HepG2 (cell line): ENCODE results near the gene KRT13. TPM values are rescaled to one million over a fixed set of nuclear protein-coding genes. Genes with fewer than 3 reads are reported as not detected.

Experiments used
- ATAC-seq: fragments of 200-7000 bp; cut with Tn5 transposase; 3 replicates; pipeline ENCODE4 v1.9.1; 2020; ENCODE audit warnings: mild to moderate bottlenecking, moderate library complexity
- BruUV-seq: library from RNA; stranded (reverse); fragments of 400-500 nt; replicated peaks from 2 replicates; lab custom pipeline; 2021; lab: Mats Ljungman, UMichigan
- CTCF ChIA-PET: fragments of 300-600 bp; formaldehyde crosslinking; extraction: SDS; loops from one replicate; lab custom pipeline; 2021; ENCODE audit warnings: low total read pairs, inconsistent platforms, low intra/inter-chr PET ratio; lab: Yijun Ruan, JAX
- POLR2A ChIA-PET: fragments of 350-600 bp; sonication (Branson Sonifier 250); formaldehyde crosslinking; loops from one replicate; lab custom pipeline; 2020; ENCODE audit warnings: antibody characterized with exemption, inconsistent platforms; lab: Yijun Ruan, JAX
- DNase-seq: peaks from one replicate; pipeline ENCODE4 v3.0.0-alpha.2; 2015; ENCODE audit warnings: low spot score
- FAIRE-seq: peaks from 3 replicates; lab custom pipeline; 2011; peaks lifted over from hg19 to GRCh38; lab: Jason Lieb, UNC
- H2AFZ ChIP-seq: one replicate; pipeline ENCODE4 v1.6.1; 2011; ENCODE audit warnings: low read length, inconsistent platforms
- H3K27ac ChIP-seq: fragments of 300-600 bp; 3 replicates; pipeline ENCODE4 v1.8.0; 2011; ENCODE audit warnings: mixed run types, mild to moderate bottlenecking, mixed read lengths, low read length, inconsistent platforms; ENCODE audit not compliant: insufficient read depth; ENCODE audit errors: extremely low read length
- H3K27me3 ChIP-seq, 2 experiments: fragments of 200-600 bp in 1 of 2; 2 replicates in 1 of 2; 3 replicates in 1 of 2; pipeline versions ENCODE4 v1.6.0 to v1.8.0; 2011; ENCODE audit warnings: low read length in 2 of 2, mild to moderate bottlenecking in 2 of 2, moderate library complexity in 2 of 2, inconsistent platforms in 1 of 2; ENCODE audit not compliant: insufficient read depth in 2 of 2, control insufficient read depth in 1 of 2
- H3K36me3 ChIP-seq, 2 experiments: fragments of 200-600 bp in 1 of 2; replicated peaks in 1 of 2; 2 replicates in 1 of 2; 3 replicates in 1 of 2; pipeline versions ENCODE4 v1.5.1 to v1.8.0; 2011; ENCODE audit warnings: low read length in 2 of 2, inconsistent platforms in 1 of 2; ENCODE audit not compliant: insufficient read depth in 2 of 2, control insufficient read depth in 1 of 2
- H3K4me1 ChIP-seq: 2 replicates; pipeline ENCODE4 v1.5.1; 2012; ENCODE audit warnings: low read length, inconsistent platforms; ENCODE audit not compliant: insufficient read depth
- H3K4me2 ChIP-seq: 2 replicates; pipeline ENCODE4 v1.6.0; 2011; ENCODE audit warnings: low read depth, low read length, inconsistent platforms
- H3K4me3 ChIP-seq, 3 experiments: fragments of 200-600 bp in 1 of 3; sonication (generic), shearing (Covaris generic) in 1 of 3; replicated peaks in 1 of 3; 2 replicates each; pipeline ENCODE4 v1.5.1; 2011 to 2016; ENCODE audit warnings: low read length in 3 of 3, inconsistent platforms in 2 of 3, low read depth in 2 of 3, mild to moderate bottlenecking in 2 of 3, control low read depth in 1 of 3, mixed read lengths in 1 of 3; ENCODE audit not compliant: insufficient read depth in 1 of 3
- H3K79me2 ChIP-seq: one replicate; pipeline ENCODE4 v1.6.1; 2011; ENCODE audit warnings: low read length, inconsistent platforms; ENCODE audit not compliant: insufficient read depth
- H3K9ac ChIP-seq: 2 replicates; pipeline ENCODE4 v1.6.0; 2011; ENCODE audit warnings: mild to moderate bottlenecking, low read depth, low read length, inconsistent platforms; ENCODE audit not compliant: insufficient read depth
- H3K9me3 ChIP-seq: 2 replicates; pipeline ENCODE4 v1.5.1; 2012; ENCODE audit warnings: mild to moderate bottlenecking, low read length
- H4K20me1 ChIP-seq: 2 replicates; pipeline ENCODE4 v1.6.0; 2011; ENCODE audit warnings: inconsistent platforms, mild to moderate bottlenecking, low read length, moderate library complexity; ENCODE audit not compliant: insufficient read depth
- ATRX ChIP-seq: sonication (generic); formaldehyde crosslinking; IDR thresholded peaks from 2 replicates; pipeline ENCODE4 v1.4.0; 2020; ENCODE audit warnings: missing genetic modification reagents, borderline replicate concordance
- CENPBD1 ChIP-seq: sonication (generic); formaldehyde crosslinking; IDR thresholded peaks from 2 replicates; pipeline ENCODE4 v1.8.0; 2022; ENCODE audit warnings: missing genetic modification reagents, low read depth, mild to moderate bottlenecking, borderline replicate concordance
- GTF2F1 ChIP-seq: fragments of 150-350 bp; IDR thresholded peaks from 2 replicates; pipeline ENCODE4 v1.6.1; 2014; ENCODE audit warnings: low read length
- NPAS2 ChIP-seq: sonication (generic); formaldehyde crosslinking; IDR thresholded peaks from 2 replicates; pipeline ENCODE4 v1.8.0; 2022; ENCODE audit warnings: mild to moderate bottlenecking, missing genetic modification reagents, borderline replicate concordance
- NR3C1 ChIP-seq: sonication (generic); formaldehyde crosslinking; IDR thresholded peaks from 2 replicates; pipeline ENCODE4 v1.4.0; 2020; ENCODE audit warnings: missing genetic modification reagents
- SIX4 ChIP-seq: sonication (generic); formaldehyde crosslinking; IDR thresholded peaks from 2 replicates; pipeline ENCODE4 v1.4.0; 2020; ENCODE audit warnings: missing genetic modification reagents
- TGIF2 ChIP-seq: IDR thresholded peaks from 2 replicates; pipeline ENCODE4 v1.6.1; 2016; ENCODE audit warnings: control low read depth, missing compliant biosample characterization
- WIZ ChIP-seq: sonication (generic); formaldehyde crosslinking; IDR thresholded peaks from 2 replicates; pipeline ENCODE4 v1.5.1; 2020; ENCODE audit warnings: mild to moderate bottlenecking, missing genetic modification reagents
- ZC3H4 ChIP-seq: sonication (generic); formaldehyde crosslinking; IDR thresholded peaks from 2 replicates; pipeline ENCODE4 v1.4.0; 2020; ENCODE audit warnings: missing genetic modification reagents, borderline replicate concordance
- ZMYM4 ChIP-seq: sonication (generic); formaldehyde crosslinking; IDR thresholded peaks from 2 replicates; pipeline ENCODE4 v1.8.1; 2023; ENCODE audit warnings: mild to moderate bottlenecking, missing genetic modification reagents
- ZNF354B ChIP-seq: sonication (generic); formaldehyde crosslinking; IDR thresholded peaks from 2 replicates; pipeline ENCODE4 v1.8.0; 2022; ENCODE audit warnings: mild to moderate bottlenecking, missing genetic modification reagents
- ZNF703 ChIP-seq: sonication (generic); formaldehyde crosslinking; IDR thresholded peaks from 2 replicates; pipeline ENCODE4 v1.5.1; 2020; ENCODE audit warnings: missing genetic modification reagents, mild to moderate bottlenecking, moderate library complexity, borderline replicate concordance
- WGBS: methylation state at CpG from one replicate; pipeline ENCODE4 v1.1.6; 2017; ENCODE audit warnings: low lambda C conversion rate; 5-methylcytosine and 5-hydroxymethylcytosine counted together
- in situ Hi-C: cut with HindIII; loops from 2 replicates; pipeline ENCODE4 v1.10.0; 2017; ENCODE audit warnings: low pct_unique_long_range_greater_than_20kb; ENCODE audit not compliant: extremely low pct_ligation_motif_present
- intact Hi-C: fragments of 100-400 bp; cut with micrococcal nuclease; formaldehyde crosslinking; loops from one replicate; pipeline ENCODE4 v1.10.0; 2022; ENCODE audit not compliant: unreplicated experiment
- polyA plus RNA-seq, 8 experiments: library from polyadenylated mRNA; depleted of rRNA in 3 of 8; stranded (reverse) in 7 of 8; unstranded in 1 of 8; fragments of >200 nt; fragmentation: Illumina TruSeq in 4 of 8; extraction: Trizol in 4 of 8; gene quantifications; 2 replicates each; pipeline versions ENCODE4 v1.2.1 to v1.2.3, GENCODE V29; 2011 to 2016; ENCODE audit warnings: low read depth in 4 of 8, missing spikeins in 1 of 8, mixed read lengths in 1 of 8; ENCODE audit not compliant: insufficient read depth in 1 of 8
- total RNA-seq, 5 experiments: library from RNA; depleted of rRNA; stranded (reverse); fragments of >200 nt; fragmentation: Illumina TruSeq; extraction: Trizol; gene quantifications; 2 replicates each; pipeline ENCODE4 v1.2.3, GENCODE V29; 2016; ENCODE audit warnings: low read depth in 1 of 5

KRT13 gene
- total and polyA plus RNA-seq, 2 of the 13 experiments (the other 11 are each of a cell fraction or from before 2014, with no cell fraction given), result not detected

- no peak for TF ChIP-seq ZNF703 (CRISPR knock-in tag)
Observed at GRCh38 chr17:41505809-41506767, 676 bp upstream of the KRT13 start (continued).

GRCh38 chr17:41504246-41504977 is 1.0 kb downstream of the KRT13 start:
- Histone ChIP-seq H3K9me3 (no peaks in the 10 kb centered on the region), H3K27ac (no peak overlapping the region), H3K27me3 (peaks cover 10 to 70% of the 10 kb centered on the region in 2 experiments), H3K4me2 (no peak overlapping the region), H3K36me3 (no peaks in the 10 kb centered on the region), H3K4me3 (no peak overlapping the region), H4K20me1 (no peaks in the 10 kb centered on the region), H3K9ac (no peak overlapping the region), H3K79me2 (no peaks in the 10 kb centered on the region), H2AFZ (no peak overlapping the region), H3K4me1 (peaks cover 10% of the 10 kb centered on the region)
- FAIRE-seq, result no peak
- in situ Hi-C loops, result no loop called here
- intact Hi-C loops, result no loop called here
- BruUV-seq, result no TSS peak
- ATAC-seq, result no peak
- DNase-seq, result no peak
- ChIA-PET POLR2A (interaction anchor here (1.8 kb wide), 1 partner anchor 24 kb away, joined by 4 read pairs; the partner anchor contains the start of gene KRT19), CTCF (no interaction called here)
- 14% methylated on average over 8 of the region's 8 CpGs for WGBS
- TF ChIP-seq NPAS2 (CRISPR knock-in tag), result no peak
- no peak for TF ChIP-seq NR3C1 (CRISPR knock-in tag)
- TF ChIP-seq CENPBD1, result no peak
- TF ChIP-seq SIX4, result no peak
- TF ChIP-seq GTF2F1, result no peak
- no peak for TF ChIP-seq WIZ (CRISPR knock-in tag)
- no peak for TF ChIP-seq TGIF2
- no peak for TF ChIP-seq ZNF354B (CRISPR knock-in tag)
- no peak for TF ChIP-seq ZMYM4 (CRISPR knock-in tag)
- no peak for TF ChIP-seq ATRX (CRISPR knock-in tag)
- no peak for TF ChIP-seq ZC3H4 (CRISPR knock-in tag)
